SK-N-SH (cell line): ENCODE results near the gene YBX2. TPM values are rescaled to one million over a fixed set of nuclear protein-coding genes. Genes with fewer than 3 reads are reported as not detected.
A peak's percentile ranks its signal among the peaks of the same experiment; 100 is the strongest.

Source experiments
- CTCF ChIA-PET: fragments of 300-600, 350-600 bp; formaldehyde crosslinking; extraction: SDS; loops from one replicate; lab custom pipeline; 2021; lab: Yijun Ruan, JAX
- POLR2A ChIA-PET: fragments of 350-600 bp; sonication (Branson Sonifier 250); formaldehyde crosslinking; extraction: SDS; loops from one replicate; lab custom pipeline; 2020; ENCODE audit warnings: antibody characterized with exemption, inconsistent platforms; lab: Yijun Ruan, JAX
- DNase-seq: peaks from one replicate; pipeline ENCODE4 v3.0.0; 2012
- H2AFZ ChIP-seq: fragments of 200-600 bp; sonication (generic); 2 replicates; pipeline ENCODE4 v1.8.1; 2016; ENCODE audit warnings: antibody characterized with exemption, mild to moderate bottlenecking, low read depth
- H3F3A ChIP-seq: fragments of 200-600 bp; sonication (generic); replicated peaks from 2 replicates; pipeline ENCODE3; 2016; ENCODE audit warnings: antibody characterized with exemption, mild to moderate bottlenecking; ENCODE audit not compliant: insufficient read depth
- H3K27ac ChIP-seq, 2 experiments: fragments of 200-500 bp in 1 of 2; fragments of 200-600 bp in 1 of 2; sonication (Bioruptor generic) in 1 of 2; sonication (generic), shearing (Covaris generic) in 1 of 2; 2 replicates each; pipeline versions ENCODE4 v1.5.1 to v1.6.1; 2014 to 2016; ENCODE audit warnings: low read depth in 2 of 2, inconsistent platforms in 1 of 2, low read length in 1 of 2, mild to moderate bottlenecking in 1 of 2, mixed read lengths in 1 of 2
- H3K27me3 ChIP-seq: fragments of 200-600 bp; sonication (generic), shearing (Covaris generic); 2 replicates; pipeline ENCODE4 v1.6.1; 2016; ENCODE audit warnings: mixed run types; ENCODE audit not compliant: insufficient read depth
- H3K36me3 ChIP-seq, 2 experiments: fragments of 200-500 bp in 1 of 2; fragments of 200-600 bp in 1 of 2; sonication (Bioruptor generic) in 1 of 2; sonication (generic) in 1 of 2; replicated peaks in 1 of 2; 2 replicates each; pipeline versions ENCODE3 to v1.5.1; 2014 to 2016; ENCODE audit warnings: low read length in 1 of 2, mild to moderate bottlenecking in 1 of 2; ENCODE audit not compliant: insufficient read depth in 2 of 2, control insufficient read depth in 1 of 2
- H3K4me1 ChIP-seq, 2 experiments: fragments of 200-500 bp in 1 of 2; fragments of 200-600 bp in 1 of 2; sonication (Bioruptor generic) in 1 of 2; sonication (generic), shearing (Covaris generic) in 1 of 2; 2 replicates each; pipeline versions ENCODE4 v1.5.1 to v1.6.1; 2014 to 2016; ENCODE audit warnings: low read depth in 1 of 2, low read length in 1 of 2, mixed run types in 1 of 2; ENCODE audit not compliant: insufficient read depth in 2 of 2, control insufficient read depth in 1 of 2
- H3K4me2 ChIP-seq: fragments of 200-600 bp; sonication (generic), shearing (Covaris generic); 2 replicates; pipeline ENCODE4 v1.6.1; 2017; ENCODE audit warnings: mixed run types
- H3K4me3 ChIP-seq, 2 experiments: fragments of 200-500 bp in 1 of 2; fragments of 200-600 bp in 1 of 2; sonication (Bioruptor generic) in 1 of 2; sonication (generic), shearing (Covaris generic) in 1 of 2; 2 replicates each; pipeline versions ENCODE4 v1.5.1 to v1.8.1; 2014 to 2016; ENCODE audit warnings: low read depth in 2 of 2, inconsistent platforms in 1 of 2, low read length in 1 of 2, mild to moderate bottlenecking in 1 of 2, mixed read lengths in 1 of 2, moderate library complexity in 1 of 2
- H3K79me2 ChIP-seq: fragments of 200-600 bp; sonication (generic); 2 replicates; pipeline ENCODE4 v1.8.1; 2017; ENCODE audit warnings: mild to moderate bottlenecking; ENCODE audit not compliant: insufficient read depth
- H3K9ac ChIP-seq: fragments of 200-600 bp; sonication (generic); 2 replicates; pipeline ENCODE4 v1.6.1; 2017; ENCODE audit warnings: mixed run types
- H3K9me2 ChIP-seq: fragments of 200-600 bp; sonication (generic); 2 replicates; pipeline ENCODE4 v1.6.1; 2017; ENCODE audit warnings: mixed run types
- H3K9me3 ChIP-seq: fragments of 200-600 bp; sonication (generic); 2 replicates; pipeline ENCODE4 v1.6.1; 2017; ENCODE audit warnings: mixed run types, mild to moderate bottlenecking, moderate library complexity
- H4K20me1 ChIP-seq: fragments of 200-600 bp; sonication (generic); 2 replicates; pipeline ENCODE4 v1.6.1; 2017; ENCODE audit warnings: mild to moderate bottlenecking, mixed run types; ENCODE audit not compliant: insufficient read depth
- CHD2 ChIP-seq: fragments of 150-350 bp; IDR thresholded peaks from 2 replicates; pipeline ENCODE4 v1.6.1; 2018; ENCODE audit warnings: low read length; ENCODE audit not compliant: partially characterized antibody
- EP300 ChIP-seq, 2 experiments: IDR thresholded peaks; 2 replicates each; pipeline versions ENCODE4 v1.4.0 to v1.6.1; 2012; ENCODE audit warnings: borderline replicate concordance in 1 of 2, low read depth in 1 of 2, low read length in 1 of 2
- FOSL2 ChIP-seq: IDR thresholded peaks from 2 replicates; pipeline ENCODE4 v1.4.0; 2012; ENCODE audit warnings: low read depth, mild to moderate bottlenecking, moderate library complexity, borderline replicate concordance
- FOXJ3 ChIP-seq: sonication (generic); formaldehyde crosslinking; IDR thresholded peaks from 2 replicates; pipeline ENCODE4 v1.5.1; 2020; ENCODE audit warnings: mild to moderate bottlenecking, missing genetic modification reagents
- JUND ChIP-seq: IDR thresholded peaks from 2 replicates; pipeline ENCODE4 v1.4.0; 2012
- MEF2A ChIP-seq: IDR thresholded peaks from 2 replicates; pipeline ENCODE4 v1.4.0; 2012; ENCODE audit warnings: low read depth, borderline replicate concordance
- PBX3 ChIP-seq: IDR thresholded peaks from 2 replicates; pipeline ENCODE4; 2012
- RCOR1 ChIP-seq: fragments of 150-350 bp; IDR thresholded peaks from 2 replicates; pipeline ENCODE4 v1.6.1; 2017; ENCODE audit warnings: antibody characterized with exemption, low read length
- RFX5 ChIP-seq: IDR thresholded peaks from 2 replicates; pipeline ENCODE4 v1.6.1; 2012; ENCODE audit warnings: mild to moderate bottlenecking, improper control_type of control experiment, low read length
- SIN3A ChIP-seq: IDR thresholded peaks from 2 replicates; pipeline ENCODE4 v1.6.1; 2012; ENCODE audit warnings: low read depth, mild to moderate bottlenecking, low read length, moderate library complexity, borderline replicate concordance
- SMC3 ChIP-seq: IDR thresholded peaks from 2 replicates; pipeline ENCODE4 v1.6.1; 2012; ENCODE audit warnings: low read depth, low read length, improper control_type of control experiment
- TAF1 ChIP-seq: IDR thresholded peaks from 2 replicates; pipeline ENCODE4 v1.6.1; 2012; ENCODE audit warnings: low read depth, mild to moderate bottlenecking, low read length, moderate library complexity, borderline replicate concordance
- whole genome bisulfite sequencing: methylation state at CpG from one replicate; pipeline ENCODE4 v1.1.6; 2017; ENCODE audit warnings: low lambda C conversion rate; 5-methylcytosine and 5-hydroxymethylcytosine counted together
- polyA plus RNA-seq, 3 experiments: library from polyadenylated mRNA; depleted of rRNA; stranded (reverse); fragments of >200 nt; gene quantifications; 2 replicates each; pipeline ENCODE4 v1.2.3, GENCODE V29; 2012

YBX2 gene
- polyA plus RNA-seq, 1 of the 3 experiments (the other 2 are of a cell fraction): 0.54 TPM

DNA sequence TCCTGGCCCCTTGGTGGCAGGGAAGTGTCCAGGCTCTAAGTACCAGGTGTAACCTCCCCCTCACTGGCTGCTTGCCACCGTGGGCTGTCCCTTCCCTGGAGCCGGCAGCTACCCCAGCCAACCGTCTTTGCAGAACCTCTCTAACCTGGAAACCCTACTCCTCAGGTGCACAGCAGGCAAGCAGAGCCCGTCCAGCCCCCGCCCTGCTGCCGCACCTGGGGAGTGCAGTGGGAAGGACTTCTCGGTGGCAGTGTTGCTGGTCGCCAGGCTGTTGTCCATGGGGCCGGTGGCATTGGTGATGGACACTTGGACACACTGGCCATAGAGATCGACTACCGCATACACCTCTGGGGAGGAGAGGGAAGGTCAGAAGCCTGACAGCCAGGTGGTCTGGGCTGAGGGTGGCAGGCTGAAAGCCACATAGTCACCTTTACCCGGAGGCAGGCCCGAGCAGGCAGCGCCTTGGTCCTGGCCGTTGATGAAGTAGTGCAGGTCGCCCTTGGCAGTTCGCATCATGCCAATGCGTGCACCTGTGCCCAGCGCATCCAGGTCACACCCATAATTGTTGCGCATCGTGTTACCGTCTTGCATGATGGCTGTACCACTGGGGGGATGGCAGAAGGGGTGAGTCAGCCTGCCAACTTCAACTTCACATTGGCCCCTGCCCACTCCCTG is 28.2 kb upstream of the YBX2 start:
- no peak overlapping the region for H2AFZ ChIP-seq
- POLR2A ChIA-PET: no interaction called here
- H4K20me1 ChIP-seq: no peaks in the 10 kb centered on the region
- WGBS: 99% methylated on average over 12 of the region's 22 CpGs
- TF ChIP-seq PBX3 (no peak), SMC3 (no peak), JUND (no peak), FOSL2 (no peak), CHD2 (no peak), MEF2A (no peak)
- H3K79me2 ChIP-seq: peaks cover 4% of the 10 kb centered on the region; the same call in 1 of the 2 replicates
- H3K27ac ChIP-seq: no peak overlapping the region
- peaks cover 5 to 67% of the 10 kb centered on the region in 2 experiments for H3K36me3 ChIP-seq
- no peaks in the 10 kb centered on the region for H3K27me3 ChIP-seq
- H3K4me3 ChIP-seq: no peak overlapping the region
- no peak for DNase-seq
- no peaks in the 10 kb centered on the region for H3F3A ChIP-seq
- H3K4me2 ChIP-seq: no peak overlapping the region
- H3K9me2 ChIP-seq: no peaks in the 10 kb centered on the region
- no peaks in the 10 kb centered on the region for H3K9me3 ChIP-seq
- CTCF ChIA-PET: interaction anchor here (1.1 to 8.4 kb wide), 4 partner anchors 13 to 40 kb away, joined by 3 to 55 read pairs (median 16); partner anchors contain the start of gene ACAP1
- no peak overlapping the region for H3K9ac ChIP-seq
- peaks cover 0 to 3% of the 10 kb centered on the region in 2 experiments; a peak in 1 of 4 replicates for H3K4me1 ChIP-seq

DNA sequence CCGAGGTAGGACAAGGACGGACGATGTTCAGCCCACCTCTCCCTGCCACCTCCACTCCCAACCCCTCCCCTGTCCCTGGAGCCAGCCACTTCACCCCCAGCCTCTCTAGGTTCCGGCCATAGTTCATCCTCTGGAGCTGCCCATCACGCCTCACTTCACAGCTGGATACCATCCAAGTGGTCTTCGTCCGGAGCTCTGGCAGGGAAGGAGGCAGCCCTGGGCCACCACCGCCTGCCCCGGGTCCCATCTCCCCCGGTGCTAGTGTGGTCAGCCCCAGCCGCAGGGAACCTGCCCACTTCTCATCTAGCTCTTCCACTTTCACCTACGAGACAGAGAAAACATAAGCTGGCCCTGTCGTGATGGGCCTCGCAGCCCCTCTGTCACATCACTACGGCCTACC is 27.0 kb upstream of the YBX2 start:
- Histone ChIP-seq H3K9me2 (no peaks in the 10 kb centered on the region), H2AFZ (no peak overlapping the region), H3K4me1 (no peaks in the 10 kb centered on the region), H3K4me3 (no peak overlapping the region), H3K9ac (no peak overlapping the region), H3F3A (no peaks in the 10 kb centered on the region), H3K4me2 (no peak overlapping the region), H3K36me3 (peaks cover 10 to 72% of the 10 kb centered on the region in 2 experiments), H3K9me3 (no peaks in the 10 kb centered on the region), H3K27ac (no peak overlapping the region), H3K27me3 (no peaks in the 10 kb centered on the region), H4K20me1 (no peaks in the 10 kb centered on the region), H3K79me2 (no peaks in the 10 kb centered on the region)
- TF ChIP-seq SIN3A (no peak), FOXJ3 (CRISPR knock-in tag) (no peak), TAF1 (no peak), EP300 (IDR thresholded peaks at IDR 0.05; ENCODE audit: borderline replicate concordance in 1 of 2, low read depth in 1 of 2, low read length in 1 of 2) (no peak), RCOR1 (no peak), RFX5 (no peak), PBX3 (no peak)
- POLR2A ChIA-PET: no interaction called here
- CTCF ChIA-PET: interaction anchor here (0.7 to 8.4 kb wide), 2 partner anchors 23 to 96 kb away, joined by 3 to 55 read pairs; no protein-coding TSS in a partner anchor
- DNase-seq: peak; percentile 11
- 97% methylated on average over 11 of the region's 15 CpGs for WGBS
